Colon (tissue), 2 donors: ENCODE data around the gene NDUFB2.
"Not testable (repeated sequence)": the region's sequence is repeated elsewhere in the genome, so short reads cannot be mapped to it uniquely, and the experiment has no call there.

Source experiments
- FAIRE-seq: peaks from 2 replicates; lab custom pipeline; 2012; peaks lifted over from hg19 to GRCh38; lab: Jason Lieb, UNC
- donor health status: control.
- donor health status: control.

Gene NDUFB2

DNA sequence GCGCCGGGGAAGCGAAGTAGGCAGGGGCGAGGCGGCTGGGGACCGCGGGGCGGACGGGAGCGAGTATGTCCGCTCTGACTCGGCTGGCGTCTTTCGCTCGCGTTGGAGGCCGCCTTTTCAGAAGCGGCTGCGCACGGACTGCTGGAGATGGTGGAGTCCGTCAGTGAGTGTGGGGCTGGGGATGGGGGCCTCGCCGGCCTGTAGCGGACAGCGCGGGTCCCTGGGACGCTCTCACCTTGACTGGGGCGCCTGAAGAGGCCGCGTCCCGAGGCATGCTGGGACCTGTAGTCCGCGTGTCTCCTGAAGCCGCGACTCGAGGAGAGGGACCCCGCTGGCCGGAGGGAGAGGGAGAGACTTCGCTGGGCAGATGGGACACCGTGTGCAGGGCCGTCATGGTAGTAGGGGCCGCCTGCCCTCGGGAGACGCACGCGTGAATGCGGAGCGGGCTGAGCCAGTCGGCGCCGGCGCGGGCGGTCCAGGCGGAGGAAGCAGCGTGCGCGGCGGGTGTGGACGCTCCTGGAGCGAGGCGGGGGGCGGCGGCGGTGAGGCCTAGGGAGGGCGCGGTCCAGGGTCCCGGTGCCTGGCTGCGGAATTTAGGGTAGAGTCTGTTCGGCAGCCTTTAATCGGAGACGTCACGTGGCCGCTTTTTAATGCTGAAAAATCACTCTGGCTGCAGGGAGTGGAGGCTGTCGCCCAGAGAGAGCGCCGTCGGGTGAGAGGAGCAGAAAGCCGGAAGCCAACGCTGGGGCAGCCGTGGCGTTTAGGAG is at the start of gene NDUFB2:
Gene NDUFB2 (plus strand): TSS at position 29 of the 767 bp plus-strand sequence. CDS start 37 bp downstream, at position 66.
- no peak for FAIRE-seq

DNA sequence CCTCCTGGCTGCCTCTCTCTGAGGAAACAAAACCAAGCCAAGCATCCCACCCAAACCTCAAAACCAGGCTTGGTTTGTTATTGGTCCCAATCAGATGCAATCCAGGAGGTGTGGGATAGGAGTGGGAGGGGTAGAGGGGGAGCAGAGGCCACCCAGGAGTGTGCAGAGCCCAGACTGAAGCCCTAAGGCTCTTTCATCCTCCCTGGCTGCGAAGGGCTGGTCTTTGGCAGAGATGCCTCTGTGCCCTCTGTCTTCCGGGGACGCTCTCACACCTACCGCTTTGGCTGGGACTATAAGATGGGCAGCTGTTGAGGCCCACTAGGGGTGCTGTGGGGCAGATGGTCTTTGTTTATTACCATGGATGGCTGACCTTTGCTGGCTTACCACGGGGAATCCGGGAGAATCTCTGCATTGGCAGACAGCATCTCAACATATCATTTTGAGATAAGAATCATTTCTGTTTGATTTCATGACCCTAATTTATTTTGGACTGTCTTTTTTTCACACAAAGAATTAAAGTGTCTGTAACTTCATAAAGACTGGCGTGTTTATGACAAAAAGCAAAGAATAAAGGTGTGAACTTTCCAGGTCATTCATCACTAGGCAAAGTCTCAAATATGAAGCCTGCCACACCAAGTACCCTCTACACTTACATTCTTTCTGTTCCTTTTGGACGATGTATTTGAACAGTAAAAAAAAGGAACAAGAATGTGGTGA is 49.4 kb upstream of the NDUFB2 start:
- no peak for FAIRE-seq

DNA sequence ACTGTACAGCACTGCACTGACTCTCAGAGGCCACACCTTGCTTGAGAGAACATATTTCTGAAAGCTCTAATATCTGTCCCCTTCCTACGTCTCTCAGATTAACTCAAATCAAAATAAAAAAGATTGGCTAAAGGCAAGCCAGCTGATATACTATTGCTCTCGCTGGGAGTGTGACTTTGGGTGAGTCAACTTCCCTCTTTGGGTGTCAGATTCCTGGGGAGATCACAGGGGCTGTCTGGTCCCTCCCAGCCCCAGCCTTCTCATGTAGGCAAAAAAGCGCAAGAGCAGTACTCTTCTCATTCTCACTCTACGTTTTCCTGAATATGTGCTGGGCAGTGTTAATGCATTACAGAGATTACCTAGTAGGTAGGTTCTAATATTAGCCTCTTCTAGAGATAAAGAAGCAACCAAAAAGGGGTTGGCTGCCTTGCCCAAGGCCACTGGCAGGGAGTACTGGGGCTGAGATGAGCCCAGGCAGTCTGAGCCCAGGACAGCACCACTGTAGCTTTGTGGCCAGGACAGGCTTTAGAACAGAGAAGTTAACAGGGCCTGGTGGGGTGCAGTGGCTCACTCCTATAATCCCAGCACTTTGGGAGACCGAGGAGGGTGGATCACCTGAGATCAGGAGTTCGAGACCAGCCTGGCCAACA is 46.8 kb upstream of the NDUFB2 start:
- no peak for FAIRE-seq

DNA sequence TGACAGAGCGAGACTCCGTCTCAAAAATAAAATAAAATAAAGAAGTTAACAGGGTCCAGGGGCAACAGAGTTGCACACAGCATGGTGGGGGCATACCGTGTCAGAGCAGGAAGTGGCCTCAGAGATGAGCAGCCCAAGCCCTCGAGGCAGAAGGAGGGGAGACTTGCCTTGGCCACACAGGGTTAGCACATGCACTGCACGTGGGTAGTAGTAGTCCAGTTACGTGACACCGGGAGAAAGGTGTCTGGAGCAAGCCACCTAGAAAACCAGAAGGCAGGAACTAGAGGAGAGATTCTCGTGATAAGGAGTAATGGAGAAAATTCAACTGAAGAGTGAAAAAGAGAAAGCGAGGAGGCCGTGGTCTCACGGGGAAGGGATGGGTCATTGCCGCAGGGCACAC is 46.1 kb upstream of the NDUFB2 start:
- FAIRE-seq = no peak

DNA sequence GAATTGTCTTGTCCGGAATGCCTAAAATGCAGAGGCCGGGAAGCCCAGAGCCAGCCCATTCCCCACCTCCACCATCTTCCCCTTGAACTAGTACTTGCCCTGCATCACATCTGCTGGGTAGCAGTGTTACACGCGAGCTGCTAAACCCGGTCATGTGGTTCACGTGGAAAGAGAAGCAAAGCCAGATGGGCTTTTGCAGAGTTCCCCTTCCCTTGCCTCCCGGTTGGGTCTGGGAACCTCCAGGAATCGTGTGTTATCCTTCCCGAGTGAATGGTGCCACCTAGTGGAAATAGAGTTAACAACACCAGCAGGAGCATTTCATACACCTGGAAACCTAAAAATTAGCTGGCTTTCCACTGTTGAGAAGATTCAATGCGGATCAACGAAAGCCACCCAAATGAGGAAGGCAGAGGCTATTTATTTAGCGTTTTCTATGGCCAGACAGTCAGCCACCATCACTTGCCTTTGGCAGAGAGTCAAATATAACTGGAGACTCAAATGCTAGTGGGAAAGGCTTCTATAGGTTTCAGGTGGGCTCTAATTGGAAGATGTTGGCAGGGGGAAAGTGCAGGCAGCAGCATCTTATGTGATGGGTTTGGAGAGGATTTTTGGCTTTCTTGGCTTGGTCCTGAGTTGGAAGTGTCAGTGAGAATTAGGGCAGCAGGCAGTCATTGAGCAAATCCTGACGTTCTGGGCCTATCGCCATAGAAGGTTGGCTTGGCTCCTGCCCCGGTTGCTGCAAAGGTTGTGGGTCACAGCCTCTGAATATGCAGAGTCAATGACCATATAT is 43.0 kb upstream of the NDUFB2 start:
- no peak for FAIRE-seq

DNA sequence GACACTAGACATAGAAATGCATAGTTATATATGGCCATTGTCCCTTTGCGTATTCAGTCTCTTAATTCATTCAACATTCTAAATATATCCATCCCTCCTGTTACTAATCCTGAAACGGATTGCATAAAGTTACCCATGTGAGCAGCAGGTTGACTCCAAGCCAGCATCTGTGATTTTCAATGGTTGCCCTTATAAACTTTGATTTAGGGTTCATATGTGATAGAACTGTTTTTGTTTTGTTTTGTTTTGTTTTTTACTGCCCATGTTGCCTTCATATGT is 42.5 kb upstream of the NDUFB2 start:
- FAIRE-seq = no peak

DNA sequence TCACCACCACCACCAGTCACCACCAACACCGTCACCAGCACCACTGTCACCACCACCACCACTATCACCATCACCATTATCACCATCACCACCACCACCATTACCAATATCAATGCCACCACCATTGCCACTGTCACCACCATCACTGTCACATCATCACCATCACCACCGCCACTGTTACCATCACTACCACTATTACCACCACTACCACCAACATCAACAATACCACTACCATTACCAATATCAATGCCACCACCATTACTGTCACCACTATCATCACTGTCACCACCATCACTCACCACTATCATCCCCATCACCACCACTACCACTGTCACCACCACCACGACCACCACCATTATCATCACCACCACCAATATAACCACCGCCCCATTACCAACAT is 41.8 kb upstream of the NDUFB2 start:
- no peak for FAIRE-seq

DNA sequence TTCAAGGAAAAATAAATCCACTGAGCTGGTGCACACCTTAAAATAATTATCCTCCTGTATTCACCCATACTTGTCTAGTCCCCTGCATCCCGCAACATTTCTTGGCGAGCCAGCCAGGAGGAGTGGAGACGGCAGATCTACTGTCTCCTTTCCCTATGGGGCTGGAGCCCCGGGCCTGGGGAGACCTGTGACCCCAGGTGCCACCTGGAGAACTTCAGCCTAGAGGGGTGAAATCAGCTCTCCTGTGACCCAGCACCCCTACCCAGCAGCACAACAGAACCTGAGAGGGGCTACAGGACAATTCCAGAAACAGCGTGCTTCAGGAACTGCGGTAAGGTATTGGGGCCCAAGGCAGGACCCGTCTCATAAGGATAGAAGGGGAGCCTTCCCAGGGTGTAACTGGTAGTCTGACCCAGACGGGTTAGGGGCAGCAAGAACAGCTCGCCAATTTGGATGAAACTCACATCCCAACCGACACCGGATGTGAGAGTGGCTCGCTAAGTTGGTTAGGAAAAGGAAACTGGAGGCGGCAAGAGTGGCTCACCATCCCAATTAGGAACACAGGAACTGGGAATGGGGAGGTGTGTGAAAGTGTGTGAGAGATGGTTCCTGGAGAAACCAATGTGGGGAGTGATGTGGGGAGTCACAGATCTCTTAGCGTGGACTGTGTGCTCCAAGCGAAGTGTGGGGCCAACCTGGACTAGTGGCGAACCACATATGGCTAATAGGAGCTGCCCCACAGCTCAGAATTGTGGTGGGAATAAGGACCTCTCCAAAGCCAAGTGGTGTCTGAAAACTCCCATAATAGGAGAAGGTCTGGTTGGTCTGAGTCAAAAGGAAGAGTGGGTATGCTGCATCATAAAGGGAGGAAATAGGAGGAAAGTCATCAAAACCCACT is 40.7 kb upstream of the NDUFB2 start:
- no peak for FAIRE-seq

DNA sequence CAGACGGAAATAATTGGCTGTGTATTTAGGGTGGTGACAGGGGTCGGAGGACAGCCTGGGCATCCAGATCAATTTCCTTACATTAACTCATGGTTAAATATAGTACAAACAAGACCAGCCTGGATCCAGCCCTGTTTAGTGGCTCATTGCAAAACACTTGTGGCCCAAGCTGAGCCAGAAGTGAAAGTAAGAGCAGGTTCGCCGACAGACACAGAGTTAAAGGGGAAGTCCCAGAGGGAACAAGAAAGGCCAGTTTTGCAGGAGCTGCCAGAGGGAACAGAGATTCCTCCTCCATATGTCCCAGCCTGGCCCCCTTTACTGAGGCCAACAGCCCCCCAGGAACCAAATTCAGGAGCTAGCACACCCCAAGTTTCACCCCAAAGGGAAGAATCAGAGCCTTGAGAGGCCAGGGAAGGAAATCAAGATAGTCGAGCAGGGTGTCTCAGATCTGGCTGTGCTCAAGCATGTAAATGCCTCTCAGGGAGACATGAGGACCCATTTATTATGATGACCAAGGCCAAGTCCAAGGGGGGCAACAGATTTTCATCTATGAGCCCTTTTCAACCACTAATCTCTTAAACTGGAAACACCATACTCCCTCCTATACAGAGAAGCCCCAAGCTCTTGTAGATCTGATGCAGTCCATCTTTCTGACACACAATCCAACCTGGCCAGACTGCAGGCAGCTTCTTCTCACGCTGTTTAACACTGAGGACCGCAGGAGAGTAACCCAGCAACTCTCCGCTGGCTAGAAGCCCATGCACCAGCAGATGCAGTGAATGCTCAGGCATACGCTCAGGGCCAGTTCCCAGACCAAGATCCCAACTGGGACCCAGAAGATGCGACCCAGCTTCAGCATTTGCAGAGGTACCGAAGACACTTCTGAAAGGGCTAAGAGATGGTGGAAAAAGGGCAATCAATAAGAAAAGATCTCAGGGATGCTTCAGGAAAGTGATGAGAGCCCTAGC is 39.7 kb upstream of the NDUFB2 start:
- FAIRE-seq = no peak

DNA sequence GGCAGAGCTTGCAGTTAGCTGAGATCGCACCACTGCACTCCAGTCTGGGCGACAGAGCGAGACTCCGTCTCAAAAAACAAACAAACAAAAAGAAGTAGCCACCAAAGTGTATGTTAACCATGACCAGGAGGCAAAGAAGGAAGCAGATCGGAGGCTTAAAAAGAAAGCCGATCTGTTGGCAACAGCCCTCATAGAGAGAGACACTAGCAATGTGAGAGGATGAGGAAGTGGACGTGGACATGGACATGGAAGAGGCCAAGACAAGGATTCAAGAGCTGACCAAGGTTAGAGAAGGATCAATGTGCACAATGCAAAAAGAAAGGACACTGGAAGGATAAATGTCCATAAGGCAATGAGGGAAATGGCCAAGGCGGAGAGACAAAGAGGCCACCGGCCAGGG is 38.6 kb upstream of the NDUFB2 start:
- FAIRE-seq = no peak

DNA sequence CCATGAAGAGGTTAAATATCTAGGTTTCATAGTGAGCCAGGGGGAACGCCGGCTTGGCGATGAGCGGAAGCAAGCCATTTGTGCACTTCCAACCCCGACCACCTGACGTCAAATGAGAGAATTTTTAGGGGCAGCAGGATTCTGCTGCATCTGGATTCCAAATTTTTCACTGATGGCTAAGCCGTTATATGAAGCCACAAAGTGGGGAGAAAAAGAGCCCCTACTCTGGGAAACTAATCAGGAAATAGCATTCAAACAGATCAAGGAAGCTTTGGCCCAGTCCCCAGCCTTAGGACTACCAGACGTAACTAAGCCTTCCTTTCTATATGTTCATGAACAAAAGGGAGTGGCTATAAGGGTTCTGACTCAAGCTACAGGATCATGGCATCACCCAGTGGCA is 36.7 kb upstream of the NDUFB2 start:
- FAIRE-seq = no peak

DNA sequence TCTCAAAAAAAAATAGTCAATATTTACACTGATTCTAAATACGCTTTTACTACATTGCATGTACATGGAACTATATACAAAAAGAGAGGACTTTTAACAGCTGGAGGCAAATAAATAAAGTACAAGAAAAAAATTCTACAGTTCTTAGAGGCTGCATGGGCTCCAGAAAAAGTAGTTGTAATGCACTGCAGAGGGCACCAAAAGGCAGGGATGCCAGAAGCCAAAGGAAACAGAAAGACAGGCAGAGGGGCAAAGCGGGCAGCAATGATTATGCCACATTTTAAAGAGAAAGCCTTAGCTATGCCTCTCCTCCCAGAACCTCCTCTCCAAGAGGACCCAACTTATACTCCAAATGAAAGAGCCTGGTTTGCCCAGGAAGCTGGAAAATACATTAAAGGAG is 35.4 kb upstream of the NDUFB2 start:
- FAIRE-seq = no peak

DNA sequence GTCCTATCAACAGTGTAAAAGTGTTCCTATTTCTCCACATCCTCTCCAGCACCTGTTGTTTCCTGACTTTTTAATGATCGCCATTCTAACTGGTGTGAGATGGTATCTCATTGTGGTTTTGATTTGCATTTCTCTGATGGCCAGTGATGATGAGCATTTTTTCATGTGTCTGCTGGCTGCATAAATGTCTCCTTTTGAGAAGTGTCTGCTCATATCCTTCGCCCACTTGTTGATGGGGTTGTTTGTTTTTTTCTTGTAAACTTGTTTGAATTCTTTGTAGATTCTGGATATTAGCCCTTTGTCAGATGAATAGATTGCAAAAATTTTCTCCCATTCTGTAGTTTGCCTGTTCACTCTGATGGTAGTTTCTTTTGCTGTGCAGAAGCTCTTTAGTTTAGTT is 33.6 kb upstream of the NDUFB2 start:
- FAIRE-seq = not testable (repeated sequence)

DNA sequence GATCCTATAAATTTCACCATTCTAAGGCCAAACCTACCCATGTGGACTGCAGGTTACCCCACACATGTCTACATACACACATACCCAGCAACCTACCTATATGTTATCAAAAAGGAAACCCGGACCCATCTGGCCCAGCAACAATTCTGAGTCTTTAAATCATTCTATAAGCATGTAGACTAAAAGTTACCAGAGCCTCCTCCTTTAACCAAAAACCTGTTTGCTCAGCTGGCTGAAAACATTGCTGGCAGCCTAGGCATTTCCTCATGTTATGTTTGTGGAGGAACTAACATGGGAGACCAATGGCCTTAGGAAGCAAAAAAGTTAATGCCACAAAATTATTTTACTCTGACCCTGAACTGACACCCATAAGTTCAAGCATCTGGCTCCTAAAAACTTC is 29.0 kb upstream of the NDUFB2 start:
- no peak for FAIRE-seq

DNA sequence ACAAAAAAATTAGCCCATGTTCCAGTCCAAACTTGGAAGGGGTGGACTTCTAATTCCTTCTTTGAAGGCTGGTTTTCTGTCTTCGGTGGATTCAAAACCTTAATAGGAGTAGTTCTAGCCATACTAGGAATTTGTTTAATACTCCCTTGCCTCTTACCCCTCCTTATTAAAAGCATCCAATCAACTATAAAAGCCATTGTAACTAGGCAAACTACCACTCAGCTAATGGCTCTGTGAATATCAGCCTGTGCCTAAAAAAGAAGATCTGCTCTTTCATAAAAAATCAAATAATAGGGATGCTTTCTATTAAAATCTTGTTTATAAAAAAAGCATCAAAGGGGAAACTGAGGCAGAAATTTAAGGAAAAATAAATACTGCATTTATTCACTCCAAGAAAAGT is 27.9 kb upstream of the NDUFB2 start:
- no peak for FAIRE-seq

DNA sequence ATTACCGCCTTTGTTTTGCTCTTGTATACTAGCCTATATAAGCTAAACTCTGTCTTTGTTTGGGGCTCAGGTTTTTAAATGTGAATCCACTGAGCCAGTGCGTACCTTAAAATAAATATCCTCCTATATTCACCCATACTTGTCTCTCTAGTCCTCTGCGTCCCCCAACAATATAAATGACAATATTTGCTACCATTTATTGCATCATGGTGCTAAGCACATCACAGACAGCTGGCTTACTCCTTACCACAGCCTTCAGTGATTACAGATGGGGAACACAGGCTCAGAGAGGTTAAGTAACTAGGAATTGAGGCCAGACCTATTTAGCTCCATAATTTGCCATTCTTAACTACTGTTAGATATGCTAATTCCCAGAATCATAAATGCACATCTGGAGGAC is 27.2 kb upstream of the NDUFB2 start:
- no peak for FAIRE-seq

DNA sequence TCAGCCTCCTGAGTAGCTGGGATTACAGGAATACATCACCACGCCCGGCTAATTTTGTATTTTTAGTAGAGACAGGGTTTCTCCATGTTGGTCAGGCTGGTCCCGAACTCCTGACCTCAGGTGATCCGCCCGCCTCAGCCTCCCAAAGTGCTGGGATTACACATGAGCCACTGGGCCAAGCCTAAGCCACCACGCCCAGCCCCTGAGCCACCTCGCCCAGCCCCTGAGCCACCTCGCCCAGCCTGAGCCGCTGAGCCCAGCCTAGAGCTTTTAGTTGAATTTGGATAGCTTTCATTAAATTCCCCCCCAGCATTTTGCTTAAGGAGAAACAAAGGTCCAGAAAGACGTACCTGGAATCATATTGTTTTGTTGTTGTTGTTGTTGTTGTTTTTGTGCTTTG is 26.6 kb upstream of the NDUFB2 start:
- not testable (repeated sequence) for FAIRE-seq

DNA sequence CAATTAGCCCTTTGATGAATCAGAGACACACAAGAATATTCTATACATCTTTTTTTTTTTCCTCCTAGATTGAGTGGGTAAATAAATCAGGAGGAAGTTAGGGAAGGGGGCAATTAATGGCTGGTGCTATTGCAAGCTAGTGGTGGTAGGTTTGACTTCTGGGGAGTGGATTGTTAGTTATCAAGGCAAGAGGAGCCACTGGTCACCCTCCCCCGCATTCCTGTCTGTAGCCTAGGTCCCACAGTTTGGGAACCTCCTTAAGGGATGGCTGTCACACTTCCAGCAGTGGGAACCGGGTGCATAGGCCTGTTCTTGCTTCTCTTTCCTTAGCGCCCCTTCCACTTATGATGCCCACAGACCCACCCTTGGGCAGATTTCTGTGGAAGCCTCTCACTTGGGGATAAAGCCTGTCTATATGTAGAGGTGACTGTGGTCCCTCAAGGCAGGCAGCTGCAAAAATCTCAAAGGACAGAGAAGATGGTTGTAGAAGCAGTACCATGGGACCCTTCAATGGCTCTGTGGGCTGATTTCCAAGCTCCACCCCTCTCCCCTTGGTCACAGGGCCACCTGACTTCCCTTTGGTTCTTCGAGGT is 26.1 kb upstream of the NDUFB2 start:
- FAIRE-seq = no peak

DNA sequence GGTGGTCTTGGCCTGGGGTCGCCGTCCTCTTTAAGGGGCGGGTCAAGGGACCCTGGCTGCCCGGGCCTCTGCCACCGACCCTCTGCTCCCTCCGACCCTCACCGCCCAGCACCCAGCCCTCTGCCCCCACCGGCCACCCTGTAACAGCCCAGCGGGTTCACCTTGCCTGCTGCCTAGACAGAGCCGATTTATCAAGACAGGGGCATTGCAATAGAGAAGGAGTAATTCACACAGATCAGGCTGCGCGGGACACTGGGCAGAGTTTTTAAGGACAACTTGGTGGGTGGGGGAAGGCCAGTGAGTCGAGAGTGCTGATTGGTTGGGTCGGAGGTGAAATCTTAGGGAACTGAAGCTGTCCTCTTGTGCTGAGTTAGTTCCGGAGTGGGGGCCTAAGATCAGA is 24.5 kb upstream of the NDUFB2 start:
- no peak for FAIRE-seq
